HL-60/S4 treated with phorbol 12-myristate 13-acetate at 8.2 ng/mL for 4 days and 3 days (cell line): ENCODE results near the gene BABAM1.

Experiments
- in situ Hi-C: fragments of 300-500 bp; cut with MboI; formaldehyde crosslinking; loops from 2 replicates; pipeline ENCODE4 v1.15.0; 2022; ENCODE audit warnings: low sequenced_read_pairs

Gene BABAM1

GRCh38 chr19:17320435-17320834 is 53.2 kb downstream of the BABAM1 start:
- in situ Hi-C loops, result no loop called here

DNA sequence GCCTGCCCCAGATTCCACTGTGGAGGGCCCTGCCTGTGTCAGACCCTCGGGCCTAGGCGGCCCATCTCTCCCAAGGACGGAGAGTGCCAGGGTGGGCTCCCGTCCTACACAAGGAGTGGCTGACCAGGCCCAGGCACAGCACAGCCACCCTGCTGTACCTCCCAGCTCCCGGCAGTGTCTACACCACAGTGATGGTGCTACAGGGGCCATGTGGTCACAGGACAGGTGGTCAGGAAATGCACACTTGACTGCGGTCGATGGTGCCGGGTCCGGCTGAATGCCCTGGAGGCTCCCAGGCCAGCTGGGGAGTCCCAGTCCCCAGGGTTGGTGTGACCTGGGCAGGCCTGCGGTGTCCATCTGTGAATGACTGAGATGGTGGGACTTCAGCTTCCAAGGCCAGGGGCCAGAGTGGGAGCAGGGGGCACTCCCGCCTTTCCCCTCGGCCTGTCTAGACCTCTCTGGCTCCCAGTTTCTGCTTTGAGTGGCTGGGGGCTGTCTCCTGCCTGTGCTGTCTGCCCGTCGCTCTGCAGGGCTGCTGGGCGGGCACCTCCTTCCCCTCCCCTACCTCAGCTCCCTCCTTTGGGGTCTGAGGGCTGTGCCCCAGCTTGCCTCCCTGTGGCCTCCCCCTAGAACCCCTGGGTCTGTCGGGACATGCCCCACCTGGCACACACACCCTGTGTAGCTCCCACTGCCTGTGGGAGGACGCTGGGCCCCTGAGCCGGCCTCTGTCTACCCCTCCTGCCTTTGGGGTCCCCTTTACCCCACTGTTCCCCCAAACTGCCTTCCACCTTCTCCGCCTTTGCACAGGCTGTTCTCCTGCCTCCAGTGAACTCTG is 54.6 kb downstream of the BABAM1 start:
- in situ Hi-C loops, result no loop called here

GRCh38 chr19:17322854-17323253 is 55.6 kb downstream of the BABAM1 start:
- in situ Hi-C loops, result no loop called here

DNA sequence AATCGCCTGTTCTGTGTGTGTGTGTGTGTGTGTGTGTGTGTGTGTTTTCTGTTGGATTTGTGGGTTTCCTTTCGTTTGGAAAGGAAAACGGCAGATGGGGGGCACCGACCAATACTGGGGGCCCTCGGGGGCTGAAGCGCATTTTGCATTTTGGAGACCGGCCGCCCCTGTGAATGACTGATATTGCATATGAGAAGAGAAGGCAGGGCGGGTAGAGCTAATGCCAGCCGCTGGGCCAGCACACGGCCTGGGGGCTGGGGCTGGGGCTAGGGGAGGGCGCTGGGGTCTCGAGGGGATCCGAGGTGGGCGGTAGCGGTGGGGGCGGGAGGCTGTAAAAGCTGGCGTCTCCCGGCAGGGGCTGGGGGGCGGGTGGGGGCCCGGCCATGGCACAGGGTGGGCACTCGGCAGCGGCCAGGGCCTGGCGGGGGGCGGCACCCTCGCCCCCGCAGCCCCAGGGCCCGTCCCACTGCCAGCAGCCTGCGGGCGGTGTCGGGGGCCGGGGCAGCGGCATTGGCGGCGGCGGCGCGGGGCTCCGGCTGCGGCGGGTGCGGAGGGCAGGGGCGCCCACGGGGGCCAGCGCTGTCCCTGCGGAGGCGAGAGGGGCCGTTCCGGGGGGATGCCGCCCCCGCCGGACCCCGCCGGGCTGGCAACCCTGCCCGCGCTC is 56.2 kb downstream of the BABAM1 start:
- in situ Hi-C loops, result no loop called here

- in situ Hi-C loops, result no loop called here
Observed at GRCh38 chr19:17323964-17324332, 56.7 kb downstream of the BABAM1 start.

GRCh38 chr19:17324357-17325114 is 57.3 kb downstream of the BABAM1 start:
- in situ Hi-C loops, result no loop called here

DNA sequence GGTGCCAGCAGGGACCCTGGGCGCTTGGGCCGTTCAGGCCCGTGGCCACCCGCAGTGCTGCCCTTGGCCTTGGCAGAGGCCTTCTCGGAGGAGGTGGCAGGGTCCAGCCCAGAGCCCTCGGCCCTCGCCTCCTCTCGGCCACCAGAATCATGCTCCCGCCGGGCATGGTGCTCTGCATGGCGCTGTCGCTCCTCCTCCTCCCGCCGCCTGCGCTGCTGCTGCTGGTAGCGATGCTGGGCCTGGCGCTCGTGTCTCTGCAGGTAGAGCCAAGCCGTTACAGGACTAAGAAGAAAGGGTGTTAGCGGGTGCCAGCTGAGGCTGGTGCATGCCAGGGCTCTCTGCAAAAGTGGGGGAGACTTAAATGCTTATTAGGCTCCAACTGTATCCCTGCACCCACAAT is 57.9 kb downstream of the BABAM1 start:
- in situ Hi-C loops, result no loop called here

DNA sequence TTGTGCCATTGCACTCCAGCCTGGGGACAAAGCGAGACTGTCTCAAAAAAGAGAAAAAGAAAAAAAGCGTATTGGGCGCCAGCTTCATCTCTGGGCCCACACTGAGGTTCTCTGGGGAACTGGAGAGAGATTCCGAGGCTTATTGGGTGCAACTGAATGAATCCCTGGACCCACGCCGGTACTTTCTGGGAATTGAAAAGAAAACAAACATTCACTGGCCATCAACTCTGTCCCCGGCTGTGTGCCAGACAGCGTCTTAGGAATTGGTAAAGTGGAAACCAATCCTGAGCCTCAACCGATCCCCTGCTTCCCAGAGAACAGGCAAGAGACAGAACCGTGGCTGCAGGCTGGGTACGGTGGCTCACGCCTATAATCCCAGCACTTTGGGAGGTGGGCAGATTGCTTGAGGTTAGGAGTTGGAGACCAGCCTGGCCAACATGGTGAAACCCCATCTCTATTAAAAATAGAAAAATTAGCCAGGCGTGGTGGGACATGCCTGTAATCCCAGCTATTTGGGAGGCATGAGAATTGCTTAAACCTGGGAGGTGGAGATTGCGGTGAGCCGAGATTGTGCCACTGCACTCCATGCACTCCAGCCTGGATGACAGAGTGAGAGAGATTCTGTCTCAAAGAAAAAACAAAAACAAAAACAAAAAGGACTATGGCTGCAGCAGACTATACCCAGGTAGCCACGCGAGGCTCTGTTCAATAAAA is 58.8 kb downstream of the BABAM1 start:
- in situ Hi-C loops, result no loop called here

GRCh38 chr19:17326595-17326966 is 59.3 kb downstream of the BABAM1 start:
- in situ Hi-C loops, result no loop called here

DNA sequence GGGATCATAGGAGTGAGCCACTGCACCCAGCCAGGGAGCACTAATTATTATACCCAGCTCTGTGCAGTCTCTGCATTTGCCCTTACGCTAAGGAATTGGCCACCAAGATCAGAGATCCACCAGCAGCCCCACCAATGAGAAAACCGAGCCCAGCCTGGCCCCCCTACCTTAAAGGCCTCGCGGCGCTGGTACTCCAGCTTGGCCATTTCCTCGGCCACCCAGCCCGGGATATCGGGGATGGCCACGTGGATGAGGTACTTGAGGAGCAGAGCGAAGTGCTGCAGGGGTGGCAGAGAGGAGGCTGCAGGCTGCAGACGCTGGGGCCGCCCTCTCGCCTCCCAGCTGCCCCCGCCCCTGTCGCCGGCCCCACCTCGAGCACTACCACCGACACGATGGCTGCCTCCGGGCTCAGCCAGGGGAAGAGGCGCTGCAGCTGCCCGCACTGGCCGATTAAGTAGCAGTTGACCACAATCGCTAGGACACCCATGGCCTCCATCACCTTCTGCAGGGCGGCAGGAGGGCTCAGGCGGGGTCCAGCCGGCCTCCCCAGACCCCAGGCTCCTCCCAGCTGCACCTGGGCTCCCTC is 59.9 kb downstream of the BABAM1 start:
- in situ Hi-C loops, result no loop called here

DNA sequence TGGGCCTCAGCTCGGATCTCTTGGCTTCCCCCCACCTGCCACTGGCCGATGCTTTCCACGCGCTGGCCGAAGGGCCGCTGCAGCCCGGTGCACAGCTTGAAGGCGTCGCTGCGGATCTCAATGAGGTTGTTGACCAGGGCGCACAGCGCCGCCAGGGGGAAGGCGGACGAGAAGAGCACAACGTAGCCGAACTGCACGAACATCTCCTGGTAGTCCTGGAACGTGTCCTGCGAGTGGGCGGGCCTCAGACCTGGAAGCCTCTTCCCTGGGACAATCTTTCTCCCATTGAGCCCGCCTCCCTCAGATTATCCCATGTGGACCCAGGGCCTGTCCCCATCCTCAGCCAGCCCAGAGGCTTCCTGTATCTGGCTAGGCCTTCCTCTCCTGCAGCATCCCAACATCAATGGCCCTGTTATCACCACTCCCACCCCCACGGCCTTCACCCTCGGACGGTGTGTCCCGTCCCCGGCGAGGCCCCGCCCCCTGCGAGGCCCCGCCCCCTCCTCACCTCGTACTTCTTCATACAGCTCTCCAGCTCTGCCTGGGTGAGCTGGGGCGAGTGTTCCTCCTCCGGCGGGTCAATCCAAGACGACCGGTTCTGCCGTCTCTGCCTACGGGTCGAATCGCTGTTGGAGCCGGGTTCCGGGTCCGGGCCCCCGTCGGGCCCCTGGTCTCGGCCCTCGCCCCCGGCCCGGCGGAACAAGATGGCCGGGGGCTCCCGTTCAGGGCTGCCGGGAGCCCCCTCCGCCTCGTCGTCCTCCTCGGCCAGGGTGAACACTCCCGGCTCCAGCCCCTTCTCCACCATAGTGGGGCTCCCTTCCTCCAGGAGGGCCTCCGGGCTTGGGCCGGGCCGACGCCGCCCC is 60.6 kb downstream of the BABAM1 start:
- in situ Hi-C loops, result no loop called here
